IPS-18a (cell line): ENCODE data around the gene PCBP3.

Experiments
- H3K27ac ChIP-seq: one replicate; pipeline ENCODE4 v1.5.1; 2013; ENCODE audit warnings: low read length
- H3K27me3 ChIP-seq: one replicate; pipeline ENCODE4 v1.6.1; 2013; ENCODE audit warnings: mild to moderate bottlenecking, low read length; ENCODE audit not compliant: control insufficient read depth, insufficient read depth
- H3K36me3 ChIP-seq: one replicate; pipeline ENCODE4 v1.6.1; 2013; ENCODE audit warnings: low read depth, low read length; ENCODE audit not compliant: control insufficient read depth
- H3K4me1 ChIP-seq: one replicate; pipeline ENCODE4 v1.6.1; 2013; ENCODE audit warnings: low read depth, low read length; ENCODE audit not compliant: control insufficient read depth
- H3K4me3 ChIP-seq: one replicate; pipeline ENCODE4 v1.5.1; 2013; ENCODE audit warnings: low read length
- H3K9ac ChIP-seq: one replicate; pipeline ENCODE4 v1.6.1; 2013; ENCODE audit warnings: mild to moderate bottlenecking, low read length, moderate library complexity
- H3K9me3 ChIP-seq: one replicate; pipeline ENCODE4 v1.6.1; 2013; ENCODE audit warnings: low read depth, low read length; ENCODE audit not compliant: control insufficient read depth

Gene PCBP3

DNA sequence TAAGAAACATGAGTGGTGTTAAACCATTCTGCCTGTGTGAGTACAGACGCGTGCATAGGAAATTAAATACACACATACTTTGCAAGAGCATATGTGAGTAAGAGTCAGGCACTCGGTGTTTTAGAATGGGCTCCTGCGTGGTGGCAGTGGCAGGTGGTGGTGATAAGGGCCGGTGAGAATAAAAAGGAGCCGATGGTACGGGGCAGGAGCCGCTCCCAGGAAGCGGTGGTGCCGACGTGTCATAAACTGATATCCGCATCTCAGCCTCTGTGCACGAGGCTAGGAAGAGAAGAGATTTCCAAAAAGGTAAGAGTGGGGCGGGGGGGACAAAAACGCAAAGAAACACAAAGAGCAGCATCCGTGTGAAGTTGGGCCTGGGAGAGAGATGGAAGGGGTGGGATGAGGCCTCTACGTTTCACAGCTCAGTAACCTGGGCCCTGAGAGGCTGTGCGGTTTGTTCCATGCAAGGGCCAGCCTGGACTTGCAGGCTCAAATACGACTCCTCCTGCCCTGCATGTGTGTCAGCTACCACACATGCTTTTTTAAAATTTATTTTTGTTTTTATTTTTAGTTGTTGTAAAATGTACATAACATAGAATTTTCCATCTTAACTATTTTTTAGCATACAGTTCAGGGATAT is 210.3 kb downstream of the PCBP3 start:
- Histone ChIP-seq H3K9ac (no peak overlapping the region), H3K4me3 (no peak overlapping the region), H3K27ac (no peak overlapping the region), H3K4me1 (peaks cover 12% of the 10 kb centered on the region), H3K9me3 (no peaks in the 10 kb centered on the region), H3K27me3 (no peaks in the 10 kb centered on the region), H3K36me3 (no peaks in the 10 kb centered on the region)

GRCh38 chr21:45854690-45855247 is 211.2 kb downstream of the PCBP3 start:
- Histone ChIP-seq H3K4me3 (no peak overlapping the region), H3K9ac (no peak overlapping the region), H3K9me3 (no peaks in the 10 kb centered on the region), H3K27me3 (no peaks in the 10 kb centered on the region), H3K36me3 (no peaks in the 10 kb centered on the region), H3K4me1 (peaks cover 12% of the 10 kb centered on the region), H3K27ac (no peak overlapping the region)

GRCh38 chr21:45855248-45855811 is 211.8 kb downstream of the PCBP3 start:
- Histone ChIP-seq H3K4me3 (no peak overlapping the region), H3K9ac (no peak overlapping the region), H3K27me3 (no peaks in the 10 kb centered on the region), H3K27ac (no peak overlapping the region), H3K36me3 (no peaks in the 10 kb centered on the region), H3K4me1 (peaks cover 12% of the 10 kb centered on the region), H3K9me3 (no peaks in the 10 kb centered on the region)

GRCh38 chr21:45856442-45856841 is 212.9 kb downstream of the PCBP3 start:
- Histone ChIP-seq H3K27ac (no peak overlapping the region), H3K4me3 (peak overlapping the region; percentile 12), H3K9me3 (no peaks in the 10 kb centered on the region), H3K9ac (no peak overlapping the region), H3K27me3 (no peaks in the 10 kb centered on the region), H3K36me3 (no peaks in the 10 kb centered on the region), H3K4me1 (peaks cover 12% of the 10 kb centered on the region)

DNA sequence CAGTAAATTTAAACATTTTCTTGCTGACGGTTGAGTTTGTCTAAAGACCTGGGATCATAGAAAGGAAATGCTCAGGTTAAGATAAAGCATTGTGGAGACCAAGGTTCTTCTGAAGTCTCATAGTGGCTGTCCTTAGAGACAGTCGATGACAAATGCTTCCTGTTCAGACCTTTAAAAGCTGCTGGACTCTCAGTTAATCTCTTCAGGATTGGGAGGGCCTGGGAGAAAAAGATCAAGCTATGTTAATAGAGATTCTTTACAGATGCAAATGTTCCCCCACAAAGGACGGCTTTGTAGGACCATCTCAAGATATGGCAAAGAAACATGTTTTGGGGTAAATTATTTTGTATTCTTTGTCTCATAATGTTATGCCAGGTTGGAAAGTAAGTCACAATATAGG is 213.4 kb downstream of the PCBP3 start:
- no peak overlapping the region for H3K27ac ChIP-seq

GRCh38 chr21:45857761-45858160 is 214.2 kb downstream of the PCBP3 start:
- Histone ChIP-seq H3K36me3 (no peaks in the 10 kb centered on the region), H3K27me3 (no peaks in the 10 kb centered on the region), H3K9me3 (no peaks in the 10 kb centered on the region), H3K9ac (no peak overlapping the region), H3K27ac (no peak overlapping the region), H3K4me1 (peaks cover 12% of the 10 kb centered on the region), H3K4me3 (no peak overlapping the region)

More for the DNA sequence above, 213.4 kb downstream of the PCBP3 start:
- Histone ChIP-seq H3K4me3 (peak overlapping the region; percentile 12), H3K4me1 (peaks cover 12% of the 10 kb centered on the region), H3K27me3 (no peaks in the 10 kb centered on the region), H3K9me3 (no peaks in the 10 kb centered on the region), H3K36me3 (no peaks in the 10 kb centered on the region), H3K9ac (no peak overlapping the region)

- no peaks in the 10 kb centered on the region for H3K36me3 ChIP-seq
- no peaks in the 10 kb centered on the region for H3K27me3 ChIP-seq
- H3K9me3 ChIP-seq, result no peaks in the 10 kb centered on the region
These were observed 214.7 kb downstream of the PCBP3 start for GRCh38 chr21:45858180-45858579.

GRCh38 chr21:45859041-45859761 is 215.7 kb downstream of the PCBP3 start:
- no peaks in the 10 kb centered on the region for H3K9me3 ChIP-seq
- H3K4me1 ChIP-seq, result peaks cover 12% of the 10 kb centered on the region

More at GRCh38 chr21:45858180-45858579, 214.7 kb downstream of the PCBP3 start:
- Histone ChIP-seq H3K27ac (no peak overlapping the region), H3K4me1 (peaks cover 12% of the 10 kb centered on the region), H3K9ac (no peak overlapping the region), H3K4me3 (no peak overlapping the region)

GRCh38 chr21:45859762-45860357 is 216.3 kb downstream of the PCBP3 start:
- no peak overlapping the region for H3K4me3 ChIP-seq

More at GRCh38 chr21:45859041-45859761, 215.7 kb downstream of the PCBP3 start:
- H3K27me3 ChIP-seq, result no peaks in the 10 kb centered on the region
- H3K9ac ChIP-seq, result no peak overlapping the region
- H3K36me3 ChIP-seq, result no peaks in the 10 kb centered on the region
- H3K4me3 ChIP-seq, result no peak overlapping the region
- no peak overlapping the region for H3K27ac ChIP-seq

GRCh38 chr21:45860493-45861155 is 217.1 kb downstream of the PCBP3 start:
- Histone ChIP-seq H3K27me3 (no peaks in the 10 kb centered on the region), H3K27ac (no peak overlapping the region)

More at GRCh38 chr21:45859762-45860357, 216.3 kb downstream of the PCBP3 start:
- Histone ChIP-seq H3K27ac (no peak overlapping the region), H3K9ac (no peak overlapping the region), H3K27me3 (no peaks in the 10 kb centered on the region), H3K9me3 (no peaks in the 10 kb centered on the region), H3K4me1 (peaks cover 8% of the 10 kb centered on the region), H3K36me3 (no peaks in the 10 kb centered on the region)

More at GRCh38 chr21:45860493-45861155, 217.1 kb downstream of the PCBP3 start:
- Histone ChIP-seq H3K36me3 (no peaks in the 10 kb centered on the region), H3K9ac (no peak overlapping the region), H3K4me3 (no peak overlapping the region), H3K9me3 (no peaks in the 10 kb centered on the region), H3K4me1 (peaks cover 8% of the 10 kb centered on the region)
